K562 (cell line): ENCODE results near the gene INO80C. TPM values are rescaled to one million over a fixed set of nuclear protein-coding genes. Genes with fewer than 3 reads are reported as not detected.

Experiments used
- ATAC-seq: fragments of 200-7000 bp; cut with Tn5 transposase; 3 replicates; pipeline ENCODE4 v1.9.1; 2020; ENCODE audit warnings: moderate library complexity
- BruUV-seq: library from RNA; stranded (reverse); fragments of 400-500 nt; replicated peaks from 2 replicates; lab custom pipeline; 2021; lab: Mats Ljungman, UMichigan
- CTCF ChIA-PET: fragments of 300-600 bp; formaldehyde crosslinking; extraction: SDS; loops from one replicate; lab custom pipeline; 2021; ENCODE audit warnings: low intra/inter-chr PET ratio; lab: Yijun Ruan, JAX
- POLR2A ChIA-PET: fragments of 300-600, 350-650 bp; sonication (Branson Sonifier 250); formaldehyde crosslinking; extraction: SDS; loops from one replicate; lab custom pipeline; 2021; ENCODE audit warnings: antibody characterized with exemption, inconsistent platforms; lab: Yijun Ruan, JAX
- DNase-seq, 4 experiments: peaks; one replicate each; pipeline versions ENCODE4 v3.0.0 to v3.0.0-alpha.2; 2011 to 2018; ENCODE audit warnings: low spot score in 3 of 4, mixed read lengths in 3 of 4; ENCODE audit errors: extremely low read depth in 1 of 4
- FAIRE-seq: peaks from 2 replicates; lab custom pipeline; 2011; peaks lifted over from hg19 to GRCh38; lab: Jason Lieb, UNC
- H2AFZ ChIP-seq: 2 replicates; pipeline ENCODE4 v1.6.0; 2011; ENCODE audit warnings: low read depth, low read length, control low read depth, inconsistent platforms
- H3K27ac ChIP-seq: fragments of 200-600 bp; 3 replicates; pipeline ENCODE4 v1.8.0; 2011; ENCODE audit warnings: low read depth, mild to moderate bottlenecking, control low read depth, inconsistent platforms, low read length, moderate library complexity, mixed read lengths; ENCODE audit errors: extremely low read depth
- H3K27me3 ChIP-seq, 2 experiments: fragments of 300-600 bp in 1 of 2; 2 replicates in 1 of 2; 3 replicates in 1 of 2; pipeline versions ENCODE4 v1.6.0 to v1.8.0; 2011; ENCODE audit warnings: inconsistent platforms in 2 of 2, low read length in 2 of 2, mild to moderate bottlenecking in 1 of 2, mixed read lengths in 1 of 2, moderate library complexity in 1 of 2; ENCODE audit not compliant: control insufficient read depth in 2 of 2, insufficient read depth in 2 of 2
- H3K36me3 ChIP-seq: fragments of 300-600 bp; 3 replicates; pipeline ENCODE4 v1.8.0; 2011; ENCODE audit warnings: mild to moderate bottlenecking, low read length, inconsistent platforms; ENCODE audit not compliant: control insufficient read depth, insufficient read depth
- H3K4me1 ChIP-seq, 2 experiments: fragments of 200-600 bp in 1 of 2; replicated peaks in 1 of 2; 2 replicates in 1 of 2; 3 replicates in 1 of 2; pipeline versions ENCODE4 v1.5.1 to v1.8.0; 2011; ENCODE audit warnings: inconsistent platforms in 2 of 2, low read length in 2 of 2, mild to moderate bottlenecking in 1 of 2, mixed read lengths in 1 of 2, moderate library complexity in 1 of 2; ENCODE audit not compliant: control insufficient read depth in 2 of 2, insufficient read depth in 2 of 2
- H3K4me2 ChIP-seq: 2 replicates; pipeline ENCODE4 v1.6.1; 2011; ENCODE audit warnings: low read length, control low read depth, inconsistent platforms, mixed read lengths; ENCODE audit not compliant: insufficient read depth
- H3K4me3 ChIP-seq: fragments of 200-600 bp; sonication (generic), shearing (Covaris generic); 2 replicates; pipeline ENCODE4 v1.5.1; 2016; ENCODE audit warnings: control low read depth, inconsistent platforms
- H3K79me2 ChIP-seq: fragments of 200-600 bp; 3 replicates; pipeline ENCODE4 v1.8.0; 2011; ENCODE audit warnings: low read length, inconsistent platforms; ENCODE audit not compliant: control insufficient read depth, insufficient read depth
- H3K9ac ChIP-seq, 2 experiments: 2 replicates each; pipeline versions ENCODE4 v1.6.0 to v1.6.1; 2011; ENCODE audit warnings: low read depth in 2 of 2, low read length in 2 of 2, control low read depth in 1 of 2, inconsistent platforms in 1 of 2, mild to moderate bottlenecking in 1 of 2, mixed read lengths in 1 of 2; ENCODE audit not compliant: insufficient read depth in 1 of 2
- H3K9me1 ChIP-seq: one replicate; pipeline ENCODE4 v1.6.0; 2011; ENCODE audit warnings: inconsistent platforms, mild to moderate bottlenecking, low read length, moderate library complexity; ENCODE audit not compliant: control insufficient read depth, insufficient read depth
- H3K9me3 ChIP-seq: replicated peaks from 2 replicates; pipeline ENCODE4 v1.5.1; 2011; ENCODE audit warnings: low read depth, low read length, inconsistent platforms; ENCODE audit not compliant: control insufficient read depth, insufficient read depth
- H4K20me1 ChIP-seq: replicated peaks from 2 replicates; pipeline ENCODE4 v1.6.1; 2011; ENCODE audit warnings: low read length, inconsistent platforms, mixed read lengths; ENCODE audit not compliant: control insufficient read depth, insufficient read depth
- WGBS: fragments of 100-300 bp; shearing (Covaris generic); methylation state at CpG from one replicate; pipeline ENCODE4 v1.1.6; 2016; ENCODE audit warnings: low coverage, mixed read lengths; ENCODE audit not compliant: insufficient coverage; ENCODE audit errors: missing lambda C conversion rate; 5-methylcytosine and 5-hydroxymethylcytosine counted together
- in situ Hi-C: fragments of 300-500 bp; cut with MboI; formaldehyde crosslinking; loops from 4 replicates; pipeline ENCODE4 v1.15.0; 2018; ENCODE audit warnings: inconsistent platforms, mixed read lengths
- intact Hi-C: fragments of 100-400 bp; cut with micrococcal nuclease; formaldehyde crosslinking; loops from 2 replicates; pipeline ENCODE4 v1.14.2; 2022
- polyA plus RNA-seq, 8 experiments: library from polyadenylated mRNA; depleted of rRNA in 4 of 8; stranded (reverse) in 5 of 8; unstranded in 3 of 8; fragments of >200 nt; fragmentation: Nextera tagmentation in 2 of 8; fragmentation: Illumina TruSeq in 1 of 8; extraction: Ambion mirVana in 2 of 8; extraction: Trizol in 1 of 8; gene quantifications; 2 replicates each; pipeline versions ENCODE4 v1.2.1 to v1.2.3, GENCODE V29; 2011 to 2014; ENCODE audit warnings: inconsistent platforms in 1 of 8, missing spikeins in 1 of 8
- total RNA-seq, 7 experiments: library from RNA; depleted of rRNA in 6 of 7; stranded (reverse); fragments of >200 nt in 6 of 7; fragmentation: Illumina TruSeq in 2 of 7; extraction: Trizol in 2 of 7; gene quantifications; 2 replicates each; pipeline versions ENCODE4 v1.2.1 to v1.2.3, GENCODE V29; 2011 to 2021; ENCODE audit warnings: low replicate concordance in 1 of 7
- TF ChIP-seq, protein P1 (sequence below): sonication (generic); formaldehyde crosslinking; IDR thresholded peaks from 2 replicates; pipeline ENCODE4 v1.8.1; 2022; ENCODE audit warnings: missing genetic modification reagents
- TF ChIP-seq, protein P2 (sequence below), 3 experiments: IDR thresholded peaks in 2 of 3; conservative IDR thresholded peaks in 1 of 3; 2 replicates each; pipeline ENCODE4 v1.5.1; 2011 to 2012; ENCODE audit warnings: low read length in 3 of 3, mild to moderate bottlenecking in 3 of 3, control low read depth in 2 of 3, improper control_type of control experiment in 1 of 3, inconsistent platforms in 1 of 3, low read depth in 1 of 3, mixed read lengths in 1 of 3, moderate library complexity in 1 of 3; ENCODE audit not compliant: insufficient read depth in 2 of 3

Gene INO80C
- total and polyA plus RNA-seq, 9 of the 15 experiments (the other 6 are each of a cell fraction or from before 2014, with no cell fraction given), result 14.3 to 53.3 (median 46.6) TPM

DNA sequence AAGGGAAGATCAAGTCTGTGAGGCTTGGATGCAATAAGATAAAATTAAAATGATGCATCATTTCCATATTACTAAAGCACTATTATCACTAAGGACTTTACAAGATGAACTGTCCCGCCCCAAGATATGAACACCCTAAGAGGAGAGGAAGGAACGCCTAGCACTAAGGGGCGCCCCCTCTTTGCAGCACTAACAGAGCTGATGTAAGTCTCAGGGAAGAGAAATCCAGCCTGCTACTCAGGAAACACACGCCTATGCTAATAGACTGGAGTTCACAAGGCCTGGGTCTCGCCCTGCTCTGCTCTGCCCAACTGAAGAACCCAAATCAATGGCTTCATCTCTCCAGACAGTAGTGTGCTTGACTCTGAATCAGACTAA, 6.1 kb downstream of the INO80C start:
- no peak overlapping the region for H3K4me2 ChIP-seq
- no peaks in the 10 kb centered on the region; the same call in 2 of the 3 replicates for H3K36me3 ChIP-seq
- peak overlapping the region in 1 of 2 experiments; percentile 9; a peak in 1 of 4 replicates for H3K9ac ChIP-seq
- no peak overlapping the region for H2AFZ ChIP-seq
- TF ChIP-seq, protein P1, sequence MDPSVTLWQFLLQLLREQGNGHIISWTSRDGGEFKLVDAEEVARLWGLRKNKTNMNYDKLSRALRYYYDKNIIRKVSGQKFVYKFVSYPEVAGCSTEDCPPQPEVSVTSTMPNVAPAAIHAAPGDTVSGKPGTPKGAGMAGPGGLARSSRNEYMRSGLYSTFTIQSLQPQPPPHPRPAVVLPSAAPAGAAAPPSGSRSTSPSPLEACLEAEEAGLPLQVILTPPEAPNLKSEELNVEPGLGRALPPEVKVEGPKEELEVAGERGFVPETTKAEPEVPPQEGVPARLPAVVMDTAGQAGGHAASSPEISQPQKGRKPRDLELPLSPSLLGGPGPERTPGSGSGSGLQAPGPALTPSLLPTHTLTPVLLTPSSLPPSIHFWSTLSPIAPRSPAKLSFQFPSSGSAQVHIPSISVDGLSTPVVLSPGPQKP (CRISPR knock-in tag), result no peak
- TF ChIP-seq, protein P2, sequence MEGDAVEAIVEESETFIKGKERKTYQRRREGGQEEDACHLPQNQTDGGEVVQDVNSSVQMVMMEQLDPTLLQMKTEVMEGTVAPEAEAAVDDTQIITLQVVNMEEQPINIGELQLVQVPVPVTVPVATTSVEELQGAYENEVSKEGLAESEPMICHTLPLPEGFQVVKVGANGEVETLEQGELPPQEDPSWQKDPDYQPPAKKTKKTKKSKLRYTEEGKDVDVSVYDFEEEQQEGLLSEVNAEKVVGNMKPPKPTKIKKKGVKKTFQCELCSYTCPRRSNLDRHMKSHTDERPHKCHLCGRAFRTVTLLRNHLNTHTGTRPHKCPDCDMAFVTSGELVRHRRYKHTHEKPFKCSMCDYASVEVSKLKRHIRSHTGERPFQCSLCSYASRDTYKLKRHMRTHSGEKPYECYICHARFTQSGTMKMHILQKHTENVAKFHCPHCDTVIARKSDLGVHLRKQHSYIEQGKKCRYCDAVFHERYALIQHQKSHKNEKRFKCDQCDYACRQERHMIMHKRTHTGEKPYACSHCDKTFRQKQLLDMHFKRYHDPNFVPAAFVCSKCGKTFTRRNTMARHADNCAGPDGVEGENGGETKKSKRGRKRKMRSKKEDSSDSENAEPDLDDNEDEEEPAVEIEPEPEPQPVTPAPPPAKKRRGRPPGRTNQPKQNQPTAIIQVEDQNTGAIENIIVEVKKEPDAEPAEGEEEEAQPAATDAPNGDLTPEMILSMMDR (IDR thresholded peaks at IDR 0.05 in 2 of 3, conservative IDR thresholded peaks at IDR 0.05 in 1 of 3; ENCODE audit: insufficient read depth in 2 of 3, low read depth in 1 of 3, low read length in 3 of 3), result peak in 1 of 3 experiments; percentile 12; a peak in 1 of 6 replicates
- WGBS, result 43% methylated on average over 5 of the region's 5 CpGs
- POLR2A ChIA-PET, result no interaction called here
- FAIRE-seq, result no peak
- peaks cover 4 to 29% of the 10 kb centered on the region in 2 experiments; a peak in 3 of 5 replicates for H3K4me1 ChIP-seq
- peak; percentile 60 for ATAC-seq
- CTCF ChIA-PET, result no interaction called here
- in situ Hi-C loops, result no loop called here
- intact Hi-C loops, result loop anchor here (10.0 kb wide), 1 partner anchor 87 kb away; no protein-coding TSS in a partner anchor
- H4K20me1 ChIP-seq, result no peaks in the 10 kb centered on the region
- H3K79me2 ChIP-seq, result peaks cover 55% of the 10 kb centered on the region
- H3K4me3 ChIP-seq, result no peak overlapping the region
- H3K9me3 ChIP-seq, result no peaks in the 10 kb centered on the region
- no peaks in the 10 kb centered on the region for H3K9me1 ChIP-seq
- H3K27me3 ChIP-seq, result no peaks in the 10 kb centered on the region
- no TSS peak for BruUV-seq
- peak in 1 of 4 experiments; percentile 44 for DNase-seq
- no peak overlapping the region for H3K27ac ChIP-seq
